MV-4-11 (cell line): ENCODE measurements around the gene AEN.
"Not testable (repeated sequence)": the region's sequence is repeated elsewhere in the genome, so short reads cannot be mapped to it uniquely, and the experiment has no call there.

Experiments used
- DNase-seq: peaks from one replicate; lab custom pipeline; 2025; lab: John Stamatoyannopoulos, UW

The AEN gene

DNA sequence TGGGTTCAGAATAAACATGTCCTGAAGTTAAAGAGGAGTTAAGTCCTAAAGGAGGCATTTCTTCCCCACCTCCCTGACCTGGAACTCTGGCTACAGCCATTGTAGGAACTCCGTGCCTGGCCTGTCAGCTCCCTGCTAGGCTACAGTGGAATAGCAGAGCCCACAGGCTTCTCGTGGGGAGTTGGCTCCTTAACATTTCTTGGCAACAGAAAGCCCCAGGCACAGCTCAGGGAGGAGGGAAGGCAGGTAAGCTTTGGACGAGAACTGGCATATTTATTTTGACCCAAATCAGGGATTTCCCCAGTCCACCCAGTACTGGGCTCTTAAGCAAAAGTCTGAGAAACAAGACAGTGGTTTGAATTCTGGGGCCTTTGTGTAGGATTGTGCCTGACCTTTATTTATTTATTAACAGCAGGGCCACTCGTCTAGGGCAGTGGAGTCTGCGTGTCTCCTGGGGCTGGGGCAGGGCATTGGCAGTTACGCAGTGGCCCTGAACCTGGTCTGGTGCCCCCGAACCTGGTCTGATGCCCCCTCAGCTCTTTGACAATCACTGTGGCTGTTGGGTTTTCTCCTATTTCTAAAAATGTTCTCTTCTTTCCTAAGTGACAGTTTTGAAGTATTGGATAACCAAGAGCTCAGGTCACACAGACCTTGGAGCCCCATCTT, 9.8 kb downstream of the AEN start:
- DNase-seq = no peak

DNA sequence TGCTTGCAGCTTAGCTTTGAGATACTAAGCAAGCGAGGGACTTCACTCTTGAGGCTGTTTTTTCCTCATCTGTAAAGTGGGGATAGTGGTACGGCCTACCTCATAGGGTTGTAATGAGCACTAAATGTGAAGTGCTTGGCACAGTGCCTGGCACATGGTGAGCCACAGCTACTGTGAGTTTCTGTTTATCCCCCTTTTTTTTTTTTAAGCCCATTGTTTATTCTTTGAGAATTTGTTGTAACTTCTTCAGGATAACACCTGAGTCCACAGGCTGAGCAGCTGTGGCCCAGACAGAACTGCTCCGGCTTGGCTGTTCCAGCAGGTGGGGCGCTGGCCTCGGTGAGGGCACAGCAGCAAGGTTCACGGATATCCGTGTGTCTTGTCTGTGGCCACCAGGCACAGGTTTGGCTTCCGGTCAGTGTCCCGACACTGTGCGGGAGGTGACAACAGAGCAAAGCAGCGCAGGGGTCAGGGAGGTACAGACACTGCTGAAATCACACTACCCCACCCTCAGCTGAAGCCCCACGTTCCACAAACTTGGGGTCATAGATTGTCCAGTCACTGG, 10.4 kb downstream of the AEN start:
- DNase-seq = no peak

DNA sequence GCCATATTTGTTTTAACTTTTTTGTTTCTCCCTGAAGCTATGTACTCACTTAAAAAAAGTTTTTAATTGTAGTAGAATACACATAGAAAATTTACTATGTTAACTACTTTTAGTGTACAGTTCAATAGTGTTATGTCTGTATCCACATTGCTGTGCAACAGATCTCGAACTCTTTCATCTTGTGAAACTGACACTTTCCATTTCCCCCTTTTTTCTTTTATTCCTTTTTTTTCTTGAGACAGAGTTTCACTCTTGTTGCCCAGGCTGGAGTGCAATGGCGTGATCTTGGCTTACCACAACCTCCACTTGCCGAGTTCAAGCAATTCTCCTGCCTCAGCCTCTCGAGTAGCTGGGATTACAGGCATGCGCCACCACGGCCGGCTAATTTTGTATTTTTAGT, 11.7 kb downstream of the AEN start:
- DNase-seq = peak; percentile 93

DNA sequence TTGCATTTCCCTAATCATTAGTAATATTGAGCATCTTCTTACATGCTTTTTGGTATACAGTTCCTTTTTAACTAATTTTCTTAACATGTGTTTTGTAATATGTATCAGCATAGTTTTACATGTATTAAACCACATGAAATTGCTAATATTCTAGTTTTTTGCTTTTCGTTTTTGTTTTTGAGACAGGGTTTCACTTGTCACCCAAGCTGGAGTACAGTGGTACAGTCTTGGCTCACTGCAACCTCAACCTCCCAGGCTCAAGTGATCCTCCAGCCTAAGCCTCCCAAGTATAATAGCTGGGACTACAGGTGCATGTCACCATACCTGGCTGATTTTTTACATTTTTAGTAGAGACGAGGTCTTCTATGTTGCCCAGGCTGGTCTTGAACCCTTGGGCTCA, 13.3 kb downstream of the AEN start:
- no peak for DNase-seq

DNA sequence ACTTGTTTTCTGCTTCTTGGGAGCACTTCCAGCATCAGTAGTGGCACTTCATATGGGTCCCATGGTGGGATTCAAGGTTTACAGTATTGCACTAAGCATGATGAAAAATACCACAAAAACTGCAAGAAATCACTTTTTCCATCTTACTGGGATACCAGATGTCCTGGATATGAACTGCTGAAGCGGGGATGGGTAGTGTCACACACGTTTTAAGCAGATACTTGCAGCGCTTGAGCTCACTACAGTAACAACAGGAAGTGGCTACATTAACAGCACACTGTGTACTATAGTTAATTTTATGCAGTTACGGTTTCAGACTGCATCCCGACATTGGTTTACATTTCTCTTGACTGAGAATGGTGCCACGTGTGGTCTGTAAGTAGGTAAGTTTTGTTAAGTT, 14.2 kb downstream of the AEN start:
- peak; percentile 8 for DNase-seq

DNA sequence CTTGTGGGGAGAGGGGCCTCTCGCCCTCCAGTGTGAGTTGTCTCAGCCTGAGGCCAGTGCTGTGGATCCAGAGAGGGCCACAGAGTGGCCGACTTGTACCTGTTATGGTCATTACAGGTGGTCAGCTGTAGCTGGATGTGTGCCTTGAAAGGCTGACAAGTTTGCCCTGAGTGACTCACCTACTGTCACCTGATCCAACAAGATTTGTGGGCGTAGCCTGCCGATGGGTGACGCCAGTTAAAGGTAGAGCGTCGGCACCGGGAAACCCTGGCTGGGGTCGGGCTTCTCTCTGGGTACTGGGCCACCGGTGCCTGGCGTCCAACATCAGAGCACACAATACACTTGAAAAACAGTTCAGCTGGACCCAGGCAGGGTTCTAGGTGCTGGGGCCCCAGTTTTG, 14.9 kb downstream of the AEN start:
- DNase-seq = no peak

DNA sequence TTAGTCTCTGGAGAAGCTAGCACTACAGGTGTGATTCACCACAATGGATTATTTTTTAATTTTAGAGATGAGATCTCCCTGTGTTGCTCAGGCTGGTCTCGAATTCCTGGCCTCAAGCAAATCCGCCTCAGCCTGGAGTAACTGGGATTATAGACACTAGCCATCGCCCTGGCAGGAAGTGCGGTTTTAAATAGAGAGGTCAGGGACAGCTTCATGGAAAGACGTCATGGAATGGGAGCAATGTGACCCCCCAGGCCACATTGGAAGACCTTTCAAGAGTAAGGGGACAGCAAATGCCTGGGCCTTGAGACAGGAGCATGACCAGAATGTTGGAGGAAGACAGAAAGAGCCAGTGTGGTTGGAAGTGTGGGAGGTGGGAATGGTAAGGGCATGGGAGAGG, 15.5 kb downstream of the AEN start:
- DNase-seq = no peak

DNA sequence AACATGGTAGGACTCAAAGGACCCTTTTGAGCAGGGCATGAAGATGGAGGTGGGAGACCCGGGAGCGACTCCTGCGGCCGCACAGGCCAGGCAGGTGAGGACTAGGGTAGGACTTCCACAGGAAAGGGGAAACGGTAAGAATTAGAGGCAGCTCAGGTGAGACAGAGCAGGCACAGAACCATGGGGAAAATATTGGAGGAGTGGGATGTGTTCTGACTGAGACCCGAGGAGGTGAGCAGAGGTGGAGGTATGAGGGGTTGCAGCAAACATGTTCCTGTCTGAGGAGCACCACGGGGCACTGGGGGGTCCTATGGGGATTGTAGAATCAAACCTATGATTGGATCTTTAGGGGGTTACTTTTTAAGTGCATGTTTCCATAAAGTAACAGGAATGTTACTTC, 16.3 kb downstream of the AEN start:
- DNase-seq = no peak

DNA sequence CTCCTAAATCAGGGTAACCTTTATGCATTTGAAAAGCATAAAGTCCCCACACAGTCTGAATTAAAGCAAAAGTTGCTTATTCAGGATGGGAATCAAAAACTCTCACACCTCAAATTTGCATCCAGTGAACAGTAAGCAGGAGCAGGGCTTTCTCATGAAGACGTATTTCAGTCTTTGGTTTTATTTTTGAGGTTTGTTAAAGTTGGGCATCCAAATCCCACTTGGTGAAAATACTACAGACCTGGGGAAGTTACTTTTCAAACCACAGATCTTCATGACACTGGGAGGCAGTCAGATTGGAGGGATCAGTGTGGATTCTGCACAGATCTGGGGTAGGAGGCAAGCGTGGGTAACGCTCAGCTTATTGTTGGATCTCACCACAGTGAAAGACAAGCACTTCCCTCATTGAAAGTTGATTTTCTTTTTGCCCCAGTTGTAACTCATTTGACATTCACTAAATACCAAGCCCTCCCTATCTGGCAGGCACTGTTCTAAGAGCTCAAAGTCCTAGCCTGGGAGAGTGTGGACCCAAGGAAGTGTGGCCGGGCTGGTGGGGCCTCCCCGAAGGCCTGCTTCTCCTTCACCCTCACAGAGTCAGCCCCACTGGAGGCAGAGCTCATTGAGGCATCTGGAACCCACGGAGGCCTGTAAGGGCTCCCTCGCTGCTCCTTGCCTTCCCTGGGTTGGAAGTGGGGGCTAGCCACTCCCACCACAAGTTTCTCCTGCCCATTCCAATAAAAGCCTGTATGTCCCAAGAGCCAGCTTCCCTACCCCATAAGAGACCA, 16.9 kb downstream of the AEN start:
- no peak for DNase-seq

DNA sequence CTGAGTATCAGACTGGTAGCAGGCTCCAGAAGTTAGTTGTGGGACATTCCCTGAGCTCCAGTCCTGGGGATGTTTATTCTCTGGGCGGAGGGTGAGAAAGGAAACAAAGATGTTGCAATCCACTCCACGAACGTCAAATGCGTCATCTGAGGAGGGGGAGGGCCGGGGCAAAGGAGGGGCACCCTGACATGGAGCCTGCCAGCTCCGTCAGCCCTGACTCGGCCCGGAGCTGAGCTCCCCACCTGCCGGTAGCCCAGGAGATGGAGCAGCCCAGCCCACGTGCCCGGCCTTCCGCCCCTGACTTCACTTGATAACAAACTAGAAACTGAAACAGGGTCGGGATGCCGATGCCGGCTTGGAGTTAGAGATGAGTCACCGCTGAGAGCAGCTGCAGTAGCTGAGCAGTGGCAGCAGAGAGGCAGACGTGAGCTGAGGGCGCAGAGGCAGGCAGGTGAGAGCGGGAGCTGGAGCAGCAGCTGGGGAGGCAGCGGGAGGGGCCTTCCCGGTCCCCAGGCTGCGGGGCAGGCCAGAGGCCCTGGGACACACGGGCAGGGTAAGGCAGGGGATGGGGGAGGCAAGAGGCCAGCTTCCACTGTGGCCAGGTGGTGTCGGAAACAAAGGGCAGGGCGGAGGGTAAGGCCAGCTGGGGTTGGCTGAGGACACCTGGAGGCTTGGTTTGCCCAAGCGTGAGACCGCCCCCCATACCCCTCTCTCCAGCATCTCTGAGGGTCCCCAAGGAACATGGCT, 17.7 kb downstream of the AEN start, which contains the start of gene ISG20:
TSS of gene ISG20 (plus strand) at position 391 of the 747 bp plus-strand sequence. CDS start at position 742, 351 bp downstream.
- peak; percentile 95 for DNase-seq

DNA sequence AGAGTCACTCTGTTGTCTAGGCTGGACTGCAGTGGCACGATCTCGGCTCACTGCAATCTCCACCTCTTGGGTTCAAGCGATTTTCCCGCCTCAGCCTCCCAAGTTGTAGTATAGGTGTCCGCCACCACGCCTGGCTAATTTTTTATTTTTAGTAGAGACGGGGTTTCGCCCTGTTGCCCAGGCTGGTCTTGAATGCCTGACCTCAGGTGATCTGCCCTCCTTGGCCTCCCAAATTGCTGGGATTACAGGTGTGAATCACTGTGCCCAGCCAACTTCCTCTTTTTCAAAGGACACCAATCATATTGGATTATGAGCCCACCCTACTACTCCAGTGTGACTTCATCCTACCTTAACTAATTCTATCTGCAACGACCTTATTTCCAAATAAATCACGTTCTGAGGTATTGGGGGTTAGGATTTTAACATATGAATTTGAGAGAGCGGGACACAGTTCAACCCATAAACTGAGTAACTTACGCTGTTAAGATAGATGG, 20.9 kb downstream of the AEN start:
- DNase-seq = no peak

DNA sequence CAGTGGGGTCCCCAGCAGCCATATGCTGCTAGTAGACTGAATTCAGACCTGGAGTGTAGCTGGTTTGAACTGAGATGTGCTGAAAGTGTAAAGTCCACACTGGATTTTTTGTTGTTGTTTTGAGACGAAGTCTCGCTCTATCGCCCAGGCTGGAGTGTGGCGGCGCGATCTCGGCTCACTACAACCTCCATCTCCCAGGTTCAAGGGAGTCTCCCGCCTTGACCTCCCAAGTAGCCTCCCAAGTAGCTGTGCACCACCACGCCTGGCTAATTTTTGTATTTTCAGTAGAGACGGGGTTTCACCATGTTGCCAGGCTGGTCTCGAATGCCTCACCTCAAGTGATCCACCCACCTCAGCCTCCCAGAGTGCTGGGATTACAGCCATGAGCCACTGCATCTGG, 21.4 kb downstream of the AEN start:
- not testable (repeated sequence) for DNase-seq

DNA sequence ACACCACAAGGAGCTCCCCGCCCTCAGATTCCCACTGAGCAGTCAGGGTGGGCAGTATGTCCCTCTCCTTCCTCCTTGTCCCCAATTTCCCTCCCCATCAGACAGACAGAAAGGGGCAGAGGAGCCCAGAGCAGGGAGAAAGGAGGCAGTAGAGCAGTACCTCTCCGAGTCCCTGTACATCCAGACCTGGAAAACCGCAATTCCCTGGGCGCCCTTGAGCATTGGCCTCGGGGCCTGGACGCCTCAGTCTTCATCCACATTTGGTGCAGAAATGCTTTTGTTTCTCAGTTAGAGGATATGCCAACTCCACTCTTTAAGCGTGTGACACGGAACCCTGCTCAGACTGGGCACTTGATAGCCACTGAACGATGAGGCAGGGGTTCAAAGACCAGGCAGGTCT, 23.6 kb downstream of the AEN start:
- no peak for DNase-seq

DNA sequence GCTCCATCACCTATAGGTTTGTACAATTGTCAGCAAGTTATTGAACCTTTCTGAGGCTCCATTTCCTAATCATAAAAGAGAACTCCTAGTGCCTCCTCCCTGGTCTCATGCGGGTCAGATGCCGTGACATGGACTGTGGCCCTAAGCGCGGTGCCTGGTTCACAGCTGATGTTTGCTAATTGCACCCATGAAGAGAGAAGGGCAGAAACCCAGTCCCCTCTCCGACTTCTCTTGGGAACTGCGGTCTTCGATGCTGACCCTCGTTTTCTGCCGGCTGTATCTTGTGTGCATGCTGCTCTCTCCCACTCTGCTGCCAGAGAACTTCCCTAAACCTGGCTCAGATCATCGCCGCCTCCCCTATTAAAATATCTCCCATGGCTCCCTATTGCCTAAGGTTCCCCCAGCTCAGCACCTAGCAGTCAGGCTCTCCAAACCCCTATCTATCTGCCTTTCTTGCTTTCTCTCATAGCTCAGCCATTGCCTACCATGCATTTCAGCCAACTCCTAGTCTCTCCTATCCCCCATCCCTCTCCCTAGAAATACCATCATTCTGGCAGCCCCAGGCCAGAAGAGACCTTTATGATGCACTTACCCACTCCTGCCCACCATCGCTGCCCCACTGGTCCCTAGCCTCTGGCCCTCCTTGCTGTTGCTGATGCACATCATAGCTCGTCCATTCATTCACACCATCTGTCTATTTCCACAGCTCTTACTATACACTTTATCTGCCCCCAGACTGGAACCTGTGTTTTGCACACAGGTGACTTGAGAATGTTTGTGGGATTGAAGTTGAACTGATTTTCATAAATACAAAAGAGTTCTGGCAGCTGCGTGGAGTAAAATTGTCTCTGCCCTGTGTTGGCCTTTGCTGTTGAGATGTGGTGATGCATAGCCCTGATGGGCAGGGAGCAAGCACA, 24.3 kb downstream of the AEN start:
- no peak for DNase-seq

DNA sequence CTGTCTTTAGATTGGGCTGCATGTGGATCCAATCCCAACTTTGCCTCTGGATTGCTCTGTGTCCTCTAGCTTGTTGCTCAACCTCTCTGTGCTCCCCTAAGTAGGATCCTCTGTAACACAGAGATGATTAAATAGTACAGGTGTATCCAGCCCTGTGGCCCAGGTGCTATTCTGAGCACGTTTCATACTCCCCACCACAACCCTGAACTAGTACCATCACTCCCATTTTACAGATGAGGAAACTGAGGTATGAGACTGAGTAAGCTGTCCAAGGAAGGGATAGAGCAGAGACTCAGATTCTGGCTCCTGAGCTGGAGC, 24.9 kb downstream of the AEN start:
- no peak for DNase-seq

DNA sequence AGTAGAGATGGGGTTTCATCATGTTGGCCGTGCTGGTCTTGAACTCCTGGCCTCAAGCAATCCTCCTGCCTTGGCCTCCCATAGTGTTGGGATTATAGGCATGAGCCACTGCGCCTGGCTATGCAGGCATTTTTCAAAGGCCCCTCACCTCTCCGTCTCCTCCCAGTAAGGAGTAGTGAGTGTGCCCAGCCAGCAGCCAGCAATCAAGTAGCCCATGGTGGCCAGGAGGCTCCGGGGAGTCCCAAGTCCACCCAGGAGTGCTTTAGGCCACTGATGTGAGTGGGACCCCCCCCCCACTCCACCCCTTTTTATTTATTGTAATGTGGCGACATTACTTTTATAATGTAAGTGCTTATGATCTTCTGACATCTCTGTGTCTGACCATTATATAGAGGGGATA, 25.8 kb downstream of the AEN start:
- DNase-seq = no peak

DNA sequence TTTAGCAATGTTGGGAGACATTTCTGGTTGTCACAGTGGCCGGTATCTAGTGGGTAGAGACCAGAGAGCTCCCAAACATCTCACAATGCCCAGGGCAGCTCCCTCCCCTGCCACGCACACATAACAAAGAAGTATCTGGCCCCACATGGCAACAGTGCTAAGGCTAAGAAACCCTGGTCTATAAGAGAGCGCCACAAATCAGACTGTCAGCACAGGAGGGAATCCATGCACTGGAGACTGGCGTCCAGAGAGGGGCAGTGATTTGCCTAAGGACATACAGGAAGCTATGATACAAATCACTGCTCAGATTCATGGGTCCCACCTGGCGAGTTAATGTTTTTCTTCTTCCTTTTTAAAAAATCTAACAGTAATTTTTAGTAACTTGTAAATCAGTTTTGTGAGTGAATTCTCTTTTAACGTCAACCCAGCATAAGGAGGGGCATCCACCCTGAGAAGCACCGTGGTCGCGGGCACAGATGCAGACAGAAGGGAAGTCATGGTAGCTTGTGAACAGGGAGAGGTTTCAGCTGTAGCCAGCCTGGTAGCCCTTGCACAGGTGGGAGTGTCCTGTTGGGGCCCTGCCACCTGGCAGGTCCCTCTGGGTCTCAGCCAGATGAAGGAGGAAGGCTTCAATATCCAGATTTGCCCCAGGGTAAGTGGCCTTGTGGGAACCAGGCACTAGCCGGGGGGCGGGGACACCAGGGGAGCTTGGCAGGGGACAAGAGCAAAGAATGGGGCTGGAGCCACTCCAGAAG, 26.4 kb downstream of the AEN start:
- DNase-seq = no peak

DNA sequence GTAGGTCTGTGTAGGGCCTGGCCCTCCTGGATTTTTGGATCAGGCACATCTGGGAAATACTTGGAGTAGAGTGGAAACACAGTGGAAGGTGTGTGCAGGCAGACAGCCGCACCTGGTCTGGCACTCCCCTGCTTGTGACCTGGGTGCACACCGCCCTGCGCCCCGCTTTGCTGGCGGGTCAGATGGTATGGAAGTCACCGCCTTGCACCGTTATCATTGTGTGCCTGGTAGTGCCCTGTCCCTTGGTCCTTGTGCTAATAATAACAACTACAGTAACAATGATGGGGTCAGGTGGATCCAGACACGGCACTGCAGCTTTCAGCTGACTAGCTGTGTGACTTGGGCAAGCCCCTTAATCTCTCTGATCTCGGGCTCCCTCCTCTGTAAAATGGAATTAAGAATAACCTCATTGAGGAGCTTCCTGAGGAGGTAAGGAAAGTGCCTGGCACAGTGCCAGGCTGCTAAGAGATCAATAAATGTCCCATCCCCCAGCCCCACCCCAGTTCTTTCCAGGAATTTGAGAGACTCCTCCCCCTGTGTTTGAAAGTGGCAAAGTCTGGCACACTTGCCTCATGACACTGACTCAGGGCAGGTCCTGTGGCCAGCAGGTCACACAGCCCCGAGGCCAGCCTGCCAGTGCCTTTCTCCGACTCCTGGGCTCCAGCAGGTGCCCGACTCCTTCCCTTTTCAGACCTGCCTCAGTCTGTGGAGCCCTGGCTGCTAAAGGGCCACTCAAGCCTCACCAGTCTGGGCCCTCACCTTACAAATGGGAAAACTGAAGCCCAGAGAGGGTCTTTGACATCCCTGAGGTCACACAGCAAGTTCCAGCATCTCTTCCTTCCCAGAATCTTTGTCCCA, 27.4 kb downstream of the AEN start:
- no peak for DNase-seq

DNA sequence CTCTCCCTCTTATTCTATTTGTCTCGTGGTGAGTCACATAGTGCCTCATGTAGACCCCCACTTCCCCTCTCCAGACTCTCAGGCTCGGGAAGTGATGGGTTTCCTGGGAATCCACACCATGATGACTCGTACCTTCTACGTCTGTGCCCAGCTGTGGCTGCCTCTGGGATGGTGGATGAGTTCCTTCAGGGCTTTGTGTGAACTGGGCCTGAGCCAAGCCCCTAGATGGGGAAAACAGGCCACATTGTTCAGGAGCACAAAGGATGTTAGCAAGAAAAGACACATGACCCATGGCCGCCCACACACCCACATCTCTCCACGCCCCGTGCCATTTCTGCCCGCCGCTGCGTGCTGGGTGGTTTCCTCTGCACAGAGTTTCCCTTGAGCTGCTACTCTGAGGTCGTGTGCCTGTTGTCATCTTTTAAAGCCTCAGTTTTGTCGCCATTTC, 28.2 kb downstream of the AEN start:
- no peak for DNase-seq
